DND-41 (cell line): Measurements from ENCODE around the gene KCNH8.
"Not testable (repeated sequence)": the region's sequence is repeated elsewhere in the genome, so short reads cannot be mapped to it uniquely, and the experiment has no call there.

Experiments
- ATAC-seq: fragments of 200-7000 bp; cut with Tn5 transposase; 3 replicates; pipeline ENCODE4 v1.9.1; 2021; ENCODE audit warnings: low read depth; ENCODE audit not compliant: insufficient read depth
- DNase-seq: peaks from one replicate; pipeline ENCODE4 v3.0.0-alpha.2; 2020
- H2AFZ ChIP-seq: 2 replicates; pipeline ENCODE4 v1.6.0; 2012; ENCODE audit warnings: low read depth, low read length
- H3K27ac ChIP-seq: 2 replicates; pipeline ENCODE4 v1.5.1; 2012; ENCODE audit warnings: low read length, inconsistent platforms
- H3K27me3 ChIP-seq: fragments of 200-600 bp; sonication (generic); 2 replicates; pipeline ENCODE4 v1.6.0; 2012; ENCODE audit warnings: low read length, mild to moderate bottlenecking, inconsistent platforms; ENCODE audit not compliant: insufficient read depth, poor library complexity
- H3K36me3 ChIP-seq: 2 replicates; pipeline ENCODE4 v1.5.1; 2012; ENCODE audit warnings: low read length, inconsistent platforms; ENCODE audit not compliant: insufficient read depth
- H3K4me1 ChIP-seq: 2 replicates; pipeline ENCODE4 v1.5.1; 2012; ENCODE audit warnings: mild to moderate bottlenecking, low read length; ENCODE audit not compliant: insufficient read depth
- H3K4me2 ChIP-seq: 2 replicates; pipeline ENCODE4 v1.6.0; 2012; ENCODE audit warnings: mild to moderate bottlenecking, moderate library complexity, low read length, inconsistent platforms; ENCODE audit not compliant: insufficient read depth
- H3K4me3 ChIP-seq, 2 experiments: fragments of 200-600 bp in 1 of 2; shearing (Covaris generic) in 1 of 2; 2 replicates each; pipeline ENCODE4 v1.5.1; 2012 to 2016; ENCODE audit warnings: inconsistent platforms in 2 of 2, low read length in 2 of 2, mild to moderate bottlenecking in 2 of 2, low read depth in 1 of 2, moderate library complexity in 1 of 2
- H3K79me2 ChIP-seq: 2 replicates; pipeline ENCODE4 v1.6.0; 2012; ENCODE audit warnings: low read length, inconsistent platforms; ENCODE audit not compliant: insufficient read depth
- H3K9ac ChIP-seq: 2 replicates; pipeline ENCODE4 v1.6.0; 2012; ENCODE audit warnings: low read depth, mild to moderate bottlenecking, inconsistent platforms, low read length, moderate library complexity
- H3K9me3 ChIP-seq: 2 replicates; pipeline ENCODE4 v1.5.1; 2012; ENCODE audit warnings: low read length, moderate library complexity, mild to moderate bottlenecking, inconsistent platforms; ENCODE audit not compliant: insufficient read depth, severe bottlenecking
- H4K20me1 ChIP-seq: 2 replicates; pipeline ENCODE4 v1.6.0; 2012; ENCODE audit warnings: low read length; ENCODE audit not compliant: insufficient read depth
- CTCF ChIP-seq: IDR thresholded peaks from 2 replicates; pipeline ENCODE4 v1.5.1; 2012; ENCODE audit warnings: borderline replicate concordance, low read length, moderate library complexity, mild to moderate bottlenecking; ENCODE audit not compliant: poor library complexity, severe bottlenecking; ENCODE audit errors: extremely low read depth
- EZH2 ChIP-seq: IDR thresholded peaks from 3 replicates; pipeline ENCODE4 v1.6.1; 2012; ENCODE audit warnings: borderline replicate concordance, low read depth, mild to moderate bottlenecking, moderate library complexity, low read length, inconsistent platforms; ENCODE audit not compliant: severe bottlenecking

Gene KCNH8

GRCh38 chr3:19231792-19232461, 83.6 kb downstream of the KCNH8 start:
- DNase-seq (no peak), ATAC-seq (no peak)
- Histone ChIP-seq H3K9me3 (no peaks in the 10 kb centered on the region), H3K4me1 (no peaks in the 10 kb centered on the region), H3K27ac (no peak overlapping the region), H2AFZ (no peak overlapping the region), H4K20me1 (no peaks in the 10 kb centered on the region), H3K9ac (no peak overlapping the region), H3K4me2 (no peak overlapping the region), H3K79me2 (no peaks in the 10 kb centered on the region), H3K4me3 (no peak overlapping the region), H3K36me3 (no peaks in the 10 kb centered on the region), H3K27me3 (no peaks in the 10 kb centered on the region)
- TF ChIP-seq EZH2 (no peak), CTCF (no peak)

DNA sequence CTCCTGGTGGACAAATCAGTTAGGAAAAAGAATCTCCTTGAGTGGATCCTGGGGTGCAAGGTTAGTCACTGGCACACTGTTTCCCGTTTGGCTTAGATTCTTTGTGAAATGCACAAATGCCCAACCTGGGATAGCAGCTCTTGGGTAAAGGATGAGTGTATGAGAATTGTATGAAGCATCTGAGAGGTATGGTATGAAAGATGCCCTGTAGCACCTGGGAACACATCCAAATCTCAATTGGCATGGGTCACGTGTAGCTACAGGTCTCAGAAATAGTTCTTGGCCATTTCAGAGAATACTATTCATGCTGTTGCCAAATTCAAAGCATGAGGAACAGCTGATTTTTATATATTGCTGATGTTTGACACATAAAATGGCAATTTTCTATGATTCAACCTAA, 84.3 kb downstream of the KCNH8 start:
- Histone ChIP-seq H3K4me3 (no peak overlapping the region), H3K9ac (no peak overlapping the region), H3K4me2 (no peak overlapping the region), H3K79me2 (no peaks in the 10 kb centered on the region), H3K4me1 (no peaks in the 10 kb centered on the region), H4K20me1 (no peaks in the 10 kb centered on the region), H3K27me3 (no peaks in the 10 kb centered on the region), H2AFZ (no peak overlapping the region), H3K27ac (no peak overlapping the region), H3K36me3 (no peaks in the 10 kb centered on the region), H3K9me3 (no peaks in the 10 kb centered on the region)
- no peak for TF ChIP-seq CTCF
- no peak for TF ChIP-seq EZH2
- DNase-seq (no peak), ATAC-seq (no peak)

- not testable (repeated sequence) for H3K4me3 ChIP-seq, H3K27me3 ChIP-seq, H3K4me2 ChIP-seq, DNase-seq, H3K36me3 ChIP-seq, H4K20me1 ChIP-seq, H3K4me1 ChIP-seq, ATAC-seq, H3K9me3 ChIP-seq, H3K9ac ChIP-seq, H3K27ac ChIP-seq, H2AFZ ChIP-seq, H3K79me2 ChIP-seq
Measured at GRCh38 chr3:19233882-19234784, 85.8 kb downstream of the KCNH8 start.

GRCh38 chr3:19248143-19248542, 99.8 kb downstream of the KCNH8 start:
- ATAC-seq (no peak), DNase-seq (no peak)
- Histone ChIP-seq H3K4me2 (no peak overlapping the region), H3K79me2 (no peaks in the 10 kb centered on the region), H4K20me1 (no peaks in the 10 kb centered on the region), H3K27me3 (no peaks in the 10 kb centered on the region), H3K36me3 (no peaks in the 10 kb centered on the region), H3K4me1 (peaks cover 6% of the 10 kb centered on the region), H2AFZ (no peak overlapping the region), H3K27ac (no peak overlapping the region), H3K9ac (no peak overlapping the region), H3K9me3 (no peaks in the 10 kb centered on the region), H3K4me3 (no peak overlapping the region)
- TF ChIP-seq EZH2 (no peak), CTCF (no peak)
